IPS-18c (cell line): ENCODE data around the gene ARID1B.
"Not testable (repeated sequence)": the region's sequence is repeated elsewhere in the genome, so short reads cannot be mapped to it uniquely, and the experiment has no call there.

Source experiments
- H3K4me3 ChIP-seq: 2 replicates; pipeline ENCODE4 v1.7.0; 2013; ENCODE audit warnings: low read depth, mild to moderate bottlenecking, low read length, moderate library complexity; ENCODE audit not compliant: insufficient read depth
- H3K9me3 ChIP-seq: one replicate; pipeline ENCODE4 v1.6.1; 2013; ENCODE audit warnings: mild to moderate bottlenecking, low read length, moderate library complexity; ENCODE audit not compliant: control insufficient read depth, insufficient read depth

Gene ARID1B

GRCh38 chr6:156919814-156920369, 142.7 kb downstream of the ARID1B start:
- no peak overlapping the region for H3K4me3 ChIP-seq
- H3K9me3 ChIP-seq = no peaks in the 10 kb centered on the region

GRCh38 chr6:156924246-156924645, 147.1 kb downstream of the ARID1B start:
- no peaks in the 10 kb centered on the region for H3K9me3 ChIP-seq
- no peak overlapping the region for H3K4me3 ChIP-seq

- no peaks in the 10 kb centered on the region for H3K9me3 ChIP-seq
- H3K4me3 ChIP-seq = no peak overlapping the region
Measured at GRCh38 chr6:156925026-156925425, 147.8 kb downstream of the ARID1B start.

GRCh38 chr6:156925718-156926607, 148.8 kb downstream of the ARID1B start:
- H3K4me3 ChIP-seq = no peak overlapping the region

GRCh38 chr6:156928126-156928525, 150.9 kb downstream of the ARID1B start:
- H3K9me3 ChIP-seq = no peaks in the 10 kb centered on the region

More at GRCh38 chr6:156925718-156926607, 148.8 kb downstream of the ARID1B start:
- no peaks in the 10 kb centered on the region for H3K9me3 ChIP-seq

GRCh38 chr6:156928972-156929371, 151.8 kb downstream of the ARID1B start:
- Histone ChIP-seq H3K9me3 (no peaks in the 10 kb centered on the region), H3K4me3 (no peak overlapping the region)

More at GRCh38 chr6:156928126-156928525, 150.9 kb downstream of the ARID1B start:
- no peak overlapping the region for H3K4me3 ChIP-seq

- no peak overlapping the region for H3K4me3 ChIP-seq
Measured at GRCh38 chr6:156931283-156931682, 154.1 kb downstream of the ARID1B start.

GRCh38 chr6:156933201-156934068, 156.3 kb downstream of the ARID1B start:
- H3K9me3 ChIP-seq = no peaks in the 10 kb centered on the region
- no peak overlapping the region for H3K4me3 ChIP-seq

More at GRCh38 chr6:156931283-156931682, 154.1 kb downstream of the ARID1B start:
- H3K9me3 ChIP-seq = no peaks in the 10 kb centered on the region

GRCh38 chr6:156934069-156934460, 156.9 kb downstream of the ARID1B start:
- Histone ChIP-seq H3K4me3 (no peak overlapping the region), H3K9me3 (no peaks in the 10 kb centered on the region)

GRCh38 chr6:156935000-156935399, 157.8 kb downstream of the ARID1B start:
- Histone ChIP-seq H3K9me3 (no peaks in the 10 kb centered on the region), H3K4me3 (no peak overlapping the region)

GRCh38 chr6:156938143-156938542, 161.0 kb downstream of the ARID1B start:
- H3K9me3 ChIP-seq = no peaks in the 10 kb centered on the region
- H3K4me3 ChIP-seq = no peak overlapping the region

- Histone ChIP-seq H3K4me3 (no peak overlapping the region), H3K9me3 (no peaks in the 10 kb centered on the region)
Measured at GRCh38 chr6:156940221-156940620, 163.0 kb downstream of the ARID1B start.

GRCh38 chr6:156942266-156942665, 165.1 kb downstream of the ARID1B start:
- Histone ChIP-seq H3K9me3 (no peaks in the 10 kb centered on the region), H3K4me3 (no peak overlapping the region)

GRCh38 chr6:156943166-156943565, 166.0 kb downstream of the ARID1B start:
- H3K9me3 ChIP-seq = no peaks in the 10 kb centered on the region
- H3K4me3 ChIP-seq = no peak overlapping the region

GRCh38 chr6:156943816-156944215, 166.6 kb downstream of the ARID1B start:
- Histone ChIP-seq H3K4me3 (no peak overlapping the region), H3K9me3 (no peaks in the 10 kb centered on the region)

- no peak overlapping the region for H3K4me3 ChIP-seq
Measured at GRCh38 chr6:156944412-156944811, 167.2 kb downstream of the ARID1B start.

GRCh38 chr6:156945789-156946172, 168.6 kb downstream of the ARID1B start:
- not testable (repeated sequence) for H3K4me3 ChIP-seq, H3K9me3 ChIP-seq

More at GRCh38 chr6:156944412-156944811, 167.2 kb downstream of the ARID1B start:
- H3K9me3 ChIP-seq = no peaks in the 10 kb centered on the region
